Fibroblast of skin of scalp (primary cell): Measurements from ENCODE around the gene SLC7A10.
A peak's percentile ranks its signal among the peaks of the same experiment; 100 is the strongest.

Source experiments
- DNase-seq: peaks from one replicate; pipeline ENCODE4 v3.0.0-alpha.2; 2013

The SLC7A10 gene

GRCh38 chr19:33254245-33254824 lies 28.7 kb upstream of the SLC7A10 start:
- DNase-seq: no peak

GRCh38 chr19:33252971-33253370 lies 27.3 kb upstream of the SLC7A10 start:
- no peak for DNase-seq

GRCh38 chr19:33252418-33252962 lies 26.8 kb upstream of the SLC7A10 start:
- DNase-seq: no peak

- no peak for DNase-seq
Measured at GRCh38 chr19:33251526-33252090, 26.0 kb upstream of the SLC7A10 start.

- DNase-seq: no peak
Measured at GRCh38 chr19:33251076-33251475, 25.4 kb upstream of the SLC7A10 start.

GRCh38 chr19:33250500-33250899 lies 24.9 kb upstream of the SLC7A10 start:
- no peak for DNase-seq

- no peak for DNase-seq
Measured at GRCh38 chr19:33249740-33250366, 24.2 kb upstream of the SLC7A10 start.

- DNase-seq: no peak
Measured at GRCh38 chr19:33248954-33249613, 23.4 kb upstream of the SLC7A10 start.

- no peak for DNase-seq
Measured at GRCh38 chr19:33248553-33248953, 22.9 kb upstream of the SLC7A10 start.

GRCh38 chr19:33248104-33248503 lies 22.5 kb upstream of the SLC7A10 start:
- no peak for DNase-seq

GRCh38 chr19:33247441-33247819 lies 21.8 kb upstream of the SLC7A10 start:
- DNase-seq: no peak

GRCh38 chr19:33246709-33247440 lies 21.2 kb upstream of the SLC7A10 start:
- no peak for DNase-seq

GRCh38 chr19:33245948-33246708 lies 20.5 kb upstream of the SLC7A10 start:
- no peak for DNase-seq

GRCh38 chr19:33242911-33243310 lies 17.3 kb upstream of the SLC7A10 start:
- no peak for DNase-seq

GRCh38 chr19:33242131-33242530 lies 16.5 kb upstream of the SLC7A10 start:
- no peak for DNase-seq

- peak; percentile 9 for DNase-seq
Measured at GRCh38 chr19:33241530-33242101, 16.0 kb upstream of the SLC7A10 start.

- DNase-seq: no peak
Measured at GRCh38 chr19:33241091-33241529, 15.5 kb upstream of the SLC7A10 start.

- DNase-seq: no peak
Measured at GRCh38 chr19:33240181-33240771, 14.6 kb upstream of the SLC7A10 start.

- DNase-seq: no peak
Measured at GRCh38 chr19:33239223-33239975, 13.7 kb upstream of the SLC7A10 start.

GRCh38 chr19:33238481-33239149 lies 13.0 kb upstream of the SLC7A10 start:
- no peak for DNase-seq
